Measurements from ENCODE around the gene RAB24. TPM values are rescaled to one million over a fixed set of nuclear protein-coding genes. Genes with fewer than 3 reads are reported as not detected.
A peak's percentile ranks its signal among the peaks of the same experiment; 100 is the strongest.
"Not testable (repeated sequence)": the region's sequence is repeated elsewhere in the genome, so short reads cannot be mapped to it uniquely, and the experiment has no call there.

Gene RAB24
- total RNA-seq, 2 experiments from 2014 or later: 21.7 to 22.1 TPM

- intact Hi-C loops (cut with micrococcal nuclease): no loop called here
- Mint-ChIP-seq H3K9me3 (no peaks in the 10 kb centered on the region), H3K36me3 (peaks cover 32% of the 10 kb centered on the region), H3K27me3 (no peaks in the 10 kb centered on the region), H3K4me1 (ENCODE audit: low read depth) (peaks cover 7% of the 10 kb centered on the region), H3K4me3 (no peak overlapping the region), H3K27ac (peak overlapping the region; percentile 78)
- ChIA-PET CTCF (interaction anchor here (0.6 to 1.7 kb wide), 2 partner anchors 162 to 163 kb away, joined by 4 to 6 read pairs; no protein-coding TSS in a partner anchor), POLR2A (interaction anchor here (0.6 kb wide), 1 partner anchor 1546 kb away, joined by 4 read pairs; no protein-coding TSS in a partner anchor)
- DNase-seq: no peak
These were observed 26.6 kb downstream of the RAB24 start for GRCh38 chr5:177276886-177277285.

DNA sequence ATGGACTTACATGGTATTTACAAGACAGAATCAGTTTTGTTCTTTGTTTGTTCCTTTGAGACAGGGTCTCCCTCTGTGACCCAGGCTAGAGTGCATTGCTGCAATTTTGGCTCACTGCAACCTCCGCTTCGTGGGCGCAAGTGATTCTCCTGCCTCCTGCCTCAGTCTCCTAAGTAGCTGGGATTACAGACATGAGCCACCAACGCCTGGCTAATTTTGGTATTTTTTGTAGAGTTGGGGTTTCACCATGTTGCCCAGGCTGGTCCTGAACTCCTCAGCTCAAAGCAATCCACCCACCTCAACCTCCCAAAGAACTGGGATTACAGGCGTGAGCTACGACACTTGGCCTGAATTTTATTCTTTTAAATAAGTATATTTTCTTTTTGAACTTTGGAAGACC, 27.6 kb downstream of the RAB24 start:
- ChIA-PET CTCF (no interaction called here), POLR2A (interaction anchor here (0.6 kb wide), 1 partner anchor 31 kb away, joined by 3 read pairs; no protein-coding TSS in a partner anchor)
- intact Hi-C loops (cut with micrococcal nuclease): no loop called here
- H3K36me3 Mint-ChIP-seq: peaks cover 34% of the 10 kb centered on the region
- H3K4me3 Mint-ChIP-seq: no peak overlapping the region
- no peak for DNase-seq
- no peak overlapping the region for H3K27ac Mint-ChIP-seq
- peaks cover 7% of the 10 kb centered on the region for H3K4me1 Mint-ChIP-seq (ENCODE audit: low read depth)
- H3K27me3 Mint-ChIP-seq: no peaks in the 10 kb centered on the region
- no peaks in the 10 kb centered on the region for H3K9me3 Mint-ChIP-seq

DNA sequence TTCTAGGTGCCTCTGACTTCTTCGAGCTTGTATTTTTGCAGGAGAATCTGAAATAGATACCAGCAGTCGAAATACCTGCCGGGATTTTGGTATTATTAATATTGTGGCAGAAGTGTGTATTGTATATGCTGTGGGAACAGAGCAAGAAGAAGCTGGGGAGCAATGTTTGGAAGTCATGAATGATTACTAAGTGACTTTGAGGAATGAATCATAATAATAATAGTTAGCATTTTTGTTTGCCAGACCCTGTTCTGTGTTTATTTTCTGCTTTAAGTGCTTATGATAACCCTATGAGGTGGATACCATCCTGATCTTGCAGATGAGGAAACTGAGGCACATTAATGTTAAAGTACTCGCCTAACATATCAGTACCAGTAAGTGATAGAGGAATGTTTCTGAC, 32.4 kb downstream of the RAB24 start:
- intact Hi-C loops (cut with micrococcal nuclease): no loop called here
- Mint-ChIP-seq H3K36me3 (peaks cover 34% of the 10 kb centered on the region), H3K9me3 (no peaks in the 10 kb centered on the region), H3K4me3 (no peak overlapping the region), H3K27me3 (no peaks in the 10 kb centered on the region), H3K4me1 (ENCODE audit: low read depth) (no peaks in the 10 kb centered on the region), H3K27ac (no peak overlapping the region)
- POLR2A ChIA-PET: no interaction called here
- DNase-seq: no peak
- CTCF ChIA-PET: interaction anchor here (1.1 to 1.9 kb wide), 4 partner anchors 42 to 199 kb away, joined by 3 to 7 read pairs (median 4); no protein-coding TSS in a partner anchor

GRCh38 chr5:177270653-177271052, 32.9 kb downstream of the RAB24 start:
- Mint-ChIP-seq H3K27me3 (no peaks in the 10 kb centered on the region), H3K4me3 (no peak overlapping the region), H3K36me3 (peaks cover 37% of the 10 kb centered on the region), H3K4me1 (ENCODE audit: low read depth) (no peaks in the 10 kb centered on the region), H3K9me3 (no peaks in the 10 kb centered on the region), H3K27ac (no peak overlapping the region)
- intact Hi-C loops (cut with micrococcal nuclease): no loop called here
- ChIA-PET CTCF (interaction anchor here (1.1 to 1.9 kb wide), 4 partner anchors 43 to 199 kb away, joined by 3 to 7 read pairs (median 4); no protein-coding TSS in a partner anchor), POLR2A (no interaction called here)
- DNase-seq: no peak

DNA sequence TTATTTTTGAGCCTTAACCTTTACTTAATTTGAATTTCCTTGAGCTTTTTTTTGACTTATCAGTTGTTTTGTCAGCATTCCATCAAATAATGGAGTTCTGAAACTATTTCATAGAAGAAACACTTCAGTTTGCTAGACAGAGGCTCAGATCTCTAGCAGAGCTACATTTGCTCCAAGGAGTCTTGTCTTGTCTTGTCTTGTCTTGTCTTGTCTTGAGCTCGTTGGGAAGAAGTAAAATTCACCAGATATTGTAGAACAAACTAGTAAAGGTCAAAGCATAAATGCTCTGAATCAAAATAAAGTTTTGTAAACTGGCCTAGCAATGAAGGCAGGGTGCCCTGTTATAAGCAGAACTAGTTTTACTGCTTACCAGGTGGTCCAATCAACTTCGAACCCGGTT, 33.5 kb downstream of the RAB24 start:
- no peaks in the 10 kb centered on the region for H3K27me3 Mint-ChIP-seq
- CTCF ChIA-PET: interaction anchor here (1.3 to 1.9 kb wide), 3 partner anchors 155 to 198 kb away, joined by 3 to 7 read pairs (median 5); no protein-coding TSS in a partner anchor
- H3K9me3 Mint-ChIP-seq: no peaks in the 10 kb centered on the region
- H3K36me3 Mint-ChIP-seq: peaks cover 35% of the 10 kb centered on the region
- H3K27ac Mint-ChIP-seq: no peak overlapping the region
- H3K4me1 Mint-ChIP-seq (ENCODE audit: low read depth): no peaks in the 10 kb centered on the region
- no peak for DNase-seq
- no peak overlapping the region for H3K4me3 Mint-ChIP-seq
- intact Hi-C loops (cut with micrococcal nuclease): loop anchor here (10.0 kb wide), 1 partner anchor 155 kb away; no protein-coding TSS in a partner anchor
- POLR2A ChIA-PET: no interaction called here

DNA sequence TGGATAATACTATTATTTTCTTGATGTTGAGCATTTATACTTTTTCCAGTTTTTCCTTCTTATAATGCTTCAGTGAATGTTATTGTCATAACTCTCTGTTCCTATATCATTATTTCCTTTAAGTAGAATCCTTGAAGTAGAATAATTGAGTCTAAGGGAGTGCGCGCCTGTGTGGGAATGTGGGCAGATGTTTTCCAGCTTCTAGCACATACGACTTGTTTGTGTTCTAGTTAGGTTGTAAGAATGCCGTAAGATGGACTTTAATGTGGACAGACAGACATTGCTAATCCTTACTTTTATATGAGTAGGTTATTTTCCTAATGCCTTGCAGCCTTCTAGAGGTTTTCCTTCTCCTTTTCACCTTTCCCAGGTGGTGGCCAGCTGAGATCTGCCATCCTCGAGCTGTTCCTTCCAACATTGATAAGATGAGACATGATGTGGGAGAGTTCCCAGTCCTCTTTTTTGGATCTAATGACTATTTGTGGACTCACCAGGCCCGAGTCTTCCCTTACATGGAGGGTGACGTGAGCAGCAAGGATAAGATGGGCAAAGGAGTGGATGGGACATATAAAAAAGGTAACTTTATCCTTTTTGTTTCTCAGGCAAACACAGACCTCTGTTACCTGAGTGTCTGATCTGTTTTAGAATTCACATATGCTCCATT, 34.2 kb downstream of the RAB24 start:
- intact Hi-C loops (cut with micrococcal nuclease): loop anchor here (10.0 kb wide), 1 partner anchor 155 kb away; no protein-coding TSS in a partner anchor
- H3K27ac Mint-ChIP-seq: no peak overlapping the region
- H3K4me1 Mint-ChIP-seq (ENCODE audit: low read depth): peaks cover 3% of the 10 kb centered on the region
- H3K9me3 Mint-ChIP-seq: no peaks in the 10 kb centered on the region
- no peaks in the 10 kb centered on the region for H3K27me3 Mint-ChIP-seq
- ChIA-PET CTCF (interaction anchor here (1.5 to 1.9 kb wide), 2 partner anchors 154 to 157 kb away, joined by 3 to 7 read pairs; no protein-coding TSS in a partner anchor), POLR2A (no interaction called here)
- H3K4me3 Mint-ChIP-seq: no peak overlapping the region
- H3K36me3 Mint-ChIP-seq: peaks cover 39% of the 10 kb centered on the region
- no peak for DNase-seq

- CTCF ChIA-PET: no interaction called here
- peaks cover 41% of the 10 kb centered on the region for H3K36me3 Mint-ChIP-seq
- intact Hi-C loops (cut with micrococcal nuclease): loop anchor here (10.0 kb wide), 1 partner anchor 151 kb away; no protein-coding TSS in a partner anchor
These were observed 38.1 kb downstream of the RAB24 start for GRCh38 chr5:177265395-177265794.

DNA sequence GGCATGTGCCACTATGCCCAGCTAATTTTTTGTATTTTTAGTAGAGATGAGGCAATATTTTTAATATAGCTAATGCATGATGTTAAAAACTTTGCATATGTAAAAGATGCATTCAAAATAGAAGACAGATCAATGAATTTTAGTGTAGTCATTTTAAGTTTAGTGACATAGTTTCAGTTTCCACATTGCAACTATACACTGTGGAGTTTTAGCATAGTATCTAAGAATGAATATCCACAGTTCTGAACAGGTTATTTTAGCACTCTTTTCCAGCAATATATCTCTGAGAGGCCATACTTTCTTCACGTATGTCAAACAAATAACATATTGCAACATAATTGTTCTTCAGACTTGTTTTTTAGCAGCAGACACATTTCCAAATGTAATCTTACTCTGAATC, 39.3 kb downstream of the RAB24 start:
- intact Hi-C loops (cut with micrococcal nuclease): loop anchor here (10.0 kb wide), 1 partner anchor 149 kb away; no protein-coding TSS in a partner anchor
- no peak for DNase-seq
- ChIA-PET POLR2A (no interaction called here), CTCF (interaction anchor here (1.0 to 3.0 kb wide), 3 partner anchors 46 to 192 kb away, joined by 3 to 13 read pairs (median 4); no protein-coding TSS in a partner anchor)
- Mint-ChIP-seq H3K4me1 (ENCODE audit: low read depth) (peaks cover 7% of the 10 kb centered on the region), H3K27ac (peak overlapping the region; percentile 38), H3K9me3 (no peaks in the 10 kb centered on the region), H3K36me3 (peaks cover 45% of the 10 kb centered on the region), H3K27me3 (no peaks in the 10 kb centered on the region), H3K4me3 (no peak overlapping the region)

More at GRCh38 chr5:177265395-177265794, 38.1 kb downstream of the RAB24 start:
- Mint-ChIP-seq H3K27ac (no peak overlapping the region), H3K4me1 (ENCODE audit: low read depth) (peaks cover 7% of the 10 kb centered on the region), H3K27me3 (no peaks in the 10 kb centered on the region), H3K9me3 (no peaks in the 10 kb centered on the region), H3K4me3 (no peak overlapping the region)
- POLR2A ChIA-PET: no interaction called here
- DNase-seq: no peak

- Mint-ChIP-seq H3K36me3 (peaks cover 54% of the 10 kb centered on the region), H3K4me1 (ENCODE audit: low read depth) (peaks cover 7% of the 10 kb centered on the region), H3K27ac (peak overlapping the region; percentile 1), H3K27me3 (no peaks in the 10 kb centered on the region), H3K4me3 (no peak overlapping the region), H3K9me3 (no peaks in the 10 kb centered on the region)
- POLR2A ChIA-PET: no interaction called here
- intact Hi-C loops (cut with micrococcal nuclease): loop anchor here (10.0 kb wide), 1 partner anchor 147 kb away; no protein-coding TSS in a partner anchor
- CTCF ChIA-PET: no interaction called here
- DNase-seq: no peak
These were observed 42.0 kb downstream of the RAB24 start for GRCh38 chr5:177261510-177261909.

- intact Hi-C loops (cut with micrococcal nuclease): loop anchor here (10.0 kb wide), 1 partner anchor 146 kb away; no protein-coding TSS in a partner anchor
- DNase-seq: no peak
- Mint-ChIP-seq H3K27me3 (no peaks in the 10 kb centered on the region), H3K9me3 (no peaks in the 10 kb centered on the region), H3K4me3 (no peak overlapping the region), H3K4me1 (ENCODE audit: low read depth) (peaks cover 7% of the 10 kb centered on the region), H3K27ac (no peak overlapping the region), H3K36me3 (peaks cover 49% of the 10 kb centered on the region)
- ChIA-PET CTCF (no interaction called here), POLR2A (no interaction called here)
These were observed 42.6 kb downstream of the RAB24 start for GRCh38 chr5:177260961-177261360.

DNA sequence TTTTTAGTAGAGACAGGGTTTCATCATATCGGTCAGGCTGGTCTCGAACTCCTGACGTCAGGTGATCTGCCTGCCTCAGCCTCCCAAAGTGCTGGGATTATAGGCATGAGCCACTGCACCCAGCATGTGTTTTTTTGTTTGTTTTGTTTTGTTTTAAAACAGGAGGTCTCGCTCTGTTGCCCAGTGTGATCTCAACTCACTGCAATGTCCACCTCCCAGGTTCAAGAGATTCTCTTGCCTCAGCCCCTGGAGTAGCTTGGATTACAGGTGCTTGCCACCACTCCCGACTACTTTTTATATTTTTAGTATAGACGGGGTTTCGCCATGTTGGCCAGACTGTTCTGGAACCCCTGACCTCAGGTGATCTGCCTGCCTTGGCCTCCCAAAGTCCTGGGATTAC, 44.8 kb downstream of the RAB24 start:
- H3K27me3 Mint-ChIP-seq; H3K9me3 Mint-ChIP-seq; intact Hi-C loops (cut with micrococcal nuclease); POLR2A ChIA-PET; H3K4me3 Mint-ChIP-seq; H3K27ac Mint-ChIP-seq; DNase-seq; H3K4me1 Mint-ChIP-seq (ENCODE audit: low read depth): not testable (repeated sequence)
- peaks cover 47% of the 10 kb centered on the region for H3K36me3 Mint-ChIP-seq
- CTCF ChIA-PET: interaction anchor here (1.6 kb wide), 1 partner anchor 145 kb away, joined by 4 read pairs; no protein-coding TSS in a partner anchor

- DNase-seq: no peak
- H3K27ac Mint-ChIP-seq: no peak overlapping the region
- no peak overlapping the region for H3K4me3 Mint-ChIP-seq
- POLR2A ChIA-PET: no interaction called here
- H3K36me3 Mint-ChIP-seq: peaks cover 42% of the 10 kb centered on the region
- intact Hi-C loops (cut with micrococcal nuclease): no loop called here
- H3K4me1 Mint-ChIP-seq (ENCODE audit: low read depth): peaks cover 1% of the 10 kb centered on the region
- H3K27me3 Mint-ChIP-seq: no peaks in the 10 kb centered on the region
- no peaks in the 10 kb centered on the region for H3K9me3 Mint-ChIP-seq
- CTCF ChIA-PET: no interaction called here
These were observed 47.2 kb downstream of the RAB24 start for GRCh38 chr5:177256296-177256695.
